Measurements from ENCODE around the gene PARD3.

The PARD3 gene

DNA sequence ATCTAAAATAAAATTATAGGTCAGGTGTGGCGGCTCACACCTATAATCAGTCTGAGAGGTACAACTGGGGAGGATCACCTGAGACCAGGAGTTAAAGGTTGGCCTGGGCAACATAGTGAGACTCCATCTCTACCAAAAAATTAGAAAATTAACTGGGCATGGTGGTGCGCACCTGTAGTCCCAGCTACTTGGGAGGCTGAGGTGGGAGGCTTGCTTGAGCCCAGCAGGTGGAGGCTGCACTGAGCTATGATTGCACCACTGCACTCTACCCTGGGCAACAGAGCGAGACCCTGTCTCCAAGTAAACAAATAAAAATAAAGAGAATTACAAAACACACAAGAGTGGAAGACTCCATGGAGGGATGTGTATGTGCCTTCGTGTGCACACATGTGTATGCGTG, 171.5 kb downstream of the PARD3 start:
- DNase-seq, result no peak

DNA sequence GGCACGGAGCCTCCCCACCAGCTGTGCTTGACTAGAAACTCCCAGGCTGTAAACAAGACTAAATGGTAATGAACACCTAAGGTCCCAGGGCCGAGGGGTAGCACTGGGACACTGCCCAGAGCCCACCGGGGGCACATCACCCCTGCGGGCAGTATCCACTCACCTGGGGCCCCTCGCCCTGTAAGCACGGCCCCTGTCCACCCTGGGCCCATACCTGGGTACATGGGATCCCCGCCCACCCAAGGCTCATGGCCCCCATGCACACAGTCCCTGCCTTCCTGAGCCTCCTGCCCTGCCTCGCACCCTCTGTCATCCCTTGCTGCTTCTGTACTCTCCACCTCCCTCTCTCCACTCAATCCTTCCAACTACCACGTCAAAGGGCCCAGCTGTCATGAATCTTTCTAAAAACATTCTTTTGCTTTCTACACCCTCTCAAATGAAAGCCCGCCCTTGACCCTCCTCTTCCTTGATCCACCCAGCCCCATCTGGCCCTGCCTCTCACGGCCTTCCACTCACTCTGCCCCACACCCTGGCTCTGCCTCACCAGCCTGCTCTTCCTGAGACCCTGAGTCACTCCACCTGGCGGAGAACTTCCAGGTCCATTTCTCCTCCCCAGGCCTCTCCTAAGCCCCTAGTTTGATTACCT, 173.1 kb downstream of the PARD3 start:
- no peak for DNase-seq

DNA sequence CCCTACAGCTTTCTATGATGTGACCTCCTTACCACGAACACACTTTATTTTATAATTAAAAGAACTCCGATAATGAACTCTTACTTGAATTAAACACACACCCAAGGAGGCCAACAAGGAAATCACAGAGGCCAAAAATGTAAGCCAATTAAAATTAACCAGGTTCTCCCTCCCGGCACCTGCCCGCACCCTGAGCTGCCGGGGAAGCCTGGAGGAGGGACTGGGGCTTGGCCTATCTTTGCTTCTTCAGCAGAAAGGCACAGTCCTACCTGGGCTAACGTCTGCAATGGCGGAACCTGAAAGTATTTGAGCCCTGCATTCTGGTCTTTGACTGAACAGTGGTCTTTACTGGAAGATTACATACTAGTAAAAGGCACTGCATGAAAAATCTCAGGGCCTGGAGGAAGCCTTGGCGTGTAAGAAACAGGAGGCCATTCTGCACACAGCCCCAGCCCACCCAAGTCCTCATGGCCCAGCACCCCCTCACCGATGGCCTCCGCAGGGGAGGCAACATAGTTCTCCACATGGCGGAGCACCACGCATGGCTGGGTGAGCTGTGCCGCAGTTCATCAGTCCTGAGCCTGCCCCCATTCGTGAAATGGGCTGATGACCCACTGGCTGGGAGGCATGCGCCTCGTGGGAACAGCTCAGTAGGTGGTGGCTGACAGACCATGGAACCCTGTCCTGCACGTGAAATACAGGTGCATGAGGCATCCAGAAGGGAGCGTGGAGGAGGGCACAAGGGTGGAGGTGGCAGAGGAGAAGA, 173.8 kb downstream of the PARD3 start:
- DNase-seq, result no peak

DNA sequence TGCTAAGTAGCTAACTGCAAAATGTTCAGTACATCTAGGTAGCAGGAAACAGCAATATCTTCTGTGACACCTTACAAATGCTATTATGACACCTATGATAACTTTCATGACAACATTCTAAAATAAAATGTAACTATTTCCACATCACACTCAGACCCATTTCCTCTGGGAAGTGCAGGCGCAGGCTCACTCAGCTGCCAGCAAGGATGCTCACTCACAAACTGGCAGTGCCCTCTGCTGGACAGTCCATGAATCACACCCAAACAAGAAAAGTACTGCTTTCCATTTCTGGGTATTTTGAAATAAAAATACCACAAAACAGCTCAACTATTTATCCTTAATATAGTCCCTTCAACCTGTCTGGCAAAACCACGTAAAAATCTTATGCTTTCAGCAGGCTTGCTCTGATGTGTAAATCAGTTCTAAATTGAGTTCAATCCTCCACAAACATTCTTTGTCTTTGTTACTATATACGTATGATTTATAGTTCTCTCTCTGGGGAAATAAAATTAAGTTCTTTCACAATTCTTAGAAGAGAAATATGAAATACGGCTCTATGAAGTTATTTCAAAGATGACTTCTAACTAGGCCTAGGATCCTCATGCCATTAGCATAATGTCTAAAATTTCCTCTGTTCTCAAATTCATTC, 176.6 kb downstream of the PARD3 start:
- peak in 1 of 2 experiments; percentile 77 for DNase-seq

GRCh38 chr10:34637418-34637911, 177.6 kb downstream of the PARD3 start:
- peak; percentile 23 to 39 for DNase-seq

DNA sequence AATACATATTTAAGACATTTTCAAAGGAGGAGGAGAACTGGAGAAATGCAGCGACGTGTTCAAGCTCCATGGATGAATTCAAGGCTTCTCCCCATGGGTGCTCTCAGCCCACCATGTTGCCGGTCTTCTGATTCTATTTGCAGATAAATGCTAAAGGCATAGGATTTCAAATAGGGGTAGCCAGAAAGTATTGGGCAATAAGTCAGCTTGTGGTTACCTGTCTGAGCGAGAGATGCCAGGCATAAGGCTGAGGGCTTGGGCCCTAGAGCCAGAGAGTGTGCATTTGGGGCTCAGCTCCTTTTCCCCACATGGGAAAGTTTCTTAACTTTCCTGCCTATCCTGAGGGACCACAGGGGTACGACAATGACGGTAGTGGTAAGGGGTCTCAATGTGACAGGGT, 180.0 kb downstream of the PARD3 start:
- DNase-seq, result no peak

DNA sequence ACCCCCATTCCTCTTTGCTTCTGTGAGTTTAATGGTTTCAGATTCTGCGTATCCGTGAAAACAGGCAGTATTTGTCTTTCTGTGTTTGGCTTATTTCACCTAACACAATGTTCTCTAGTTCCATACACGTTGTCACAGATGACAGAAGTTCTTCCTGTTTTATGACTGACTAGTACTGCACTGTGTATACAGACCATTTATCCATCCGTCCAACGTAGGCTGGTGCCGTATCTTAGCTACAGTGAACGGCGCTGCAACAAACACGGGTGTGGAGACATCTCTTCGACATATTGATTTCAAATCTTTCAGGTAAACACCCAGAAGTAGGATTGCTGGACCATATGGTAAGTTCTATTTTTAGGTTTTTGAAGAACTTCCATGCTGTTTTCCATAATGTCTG, 181.7 kb downstream of the PARD3 start:
- no peak for DNase-seq

- no peak for DNase-seq
These were observed 186.0 kb downstream of the PARD3 start for GRCh38 chr10:34629084-34629483.

GRCh38 chr10:34628174-34628796, 186.8 kb downstream of the PARD3 start:
- DNase-seq, result no peak

- DNase-seq, result no peak
These were observed 187.4 kb downstream of the PARD3 start for GRCh38 chr10:34627741-34628140.

- no peak for DNase-seq
These were observed 187.8 kb downstream of the PARD3 start for GRCh38 chr10:34627331-34627730.

- no peak for DNase-seq
These were observed 188.8 kb downstream of the PARD3 start for GRCh38 chr10:34626158-34626880.

- DNase-seq, result no peak
These were observed 190.6 kb downstream of the PARD3 start for GRCh38 chr10:34624323-34625153.

DNA sequence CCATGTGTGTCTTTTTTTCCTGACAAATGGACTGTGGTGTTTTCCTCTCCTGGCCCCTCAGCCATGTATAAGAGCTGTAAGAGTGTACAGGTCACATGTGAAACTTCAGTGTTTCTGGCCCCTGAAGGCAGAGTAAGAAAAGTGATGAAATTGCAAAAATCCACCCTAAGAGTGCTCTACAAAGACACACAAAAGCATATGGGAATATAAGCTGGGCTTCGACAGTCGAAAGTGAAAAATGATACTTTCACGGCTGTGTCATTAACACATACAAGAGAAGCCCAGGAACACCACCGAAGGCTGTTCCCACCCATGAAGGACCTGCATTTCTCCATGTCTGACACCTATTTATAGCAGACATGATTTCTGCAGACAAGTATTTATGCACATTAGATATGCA, 192.2 kb downstream of the PARD3 start:
- no peak for DNase-seq

GRCh38 chr10:34618611-34619010, 196.5 kb downstream of the PARD3 start:
- no peak for DNase-seq

GRCh38 chr10:34615770-34616169, 199.3 kb downstream of the PARD3 start:
- DNase-seq, result no peak

DNA sequence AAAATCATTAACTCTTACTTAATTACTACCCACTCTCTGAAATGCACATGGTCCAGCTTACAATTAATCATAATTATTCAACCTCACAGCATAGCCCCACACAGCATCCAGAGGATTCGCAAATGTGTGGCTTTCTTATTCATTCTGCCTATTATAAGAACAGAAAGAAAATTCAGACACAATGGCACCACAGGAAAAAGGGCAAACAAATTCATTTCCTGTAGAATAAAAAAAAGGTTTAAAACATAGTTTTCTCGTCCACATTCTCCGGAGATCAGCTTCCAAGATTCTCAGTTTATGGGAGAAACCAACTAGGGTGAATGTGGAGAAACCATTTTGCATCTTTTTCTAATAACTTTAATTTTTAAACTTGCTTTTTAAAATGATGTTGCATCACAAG, 201.6 kb downstream of the PARD3 start:
- no peak for DNase-seq

DNA sequence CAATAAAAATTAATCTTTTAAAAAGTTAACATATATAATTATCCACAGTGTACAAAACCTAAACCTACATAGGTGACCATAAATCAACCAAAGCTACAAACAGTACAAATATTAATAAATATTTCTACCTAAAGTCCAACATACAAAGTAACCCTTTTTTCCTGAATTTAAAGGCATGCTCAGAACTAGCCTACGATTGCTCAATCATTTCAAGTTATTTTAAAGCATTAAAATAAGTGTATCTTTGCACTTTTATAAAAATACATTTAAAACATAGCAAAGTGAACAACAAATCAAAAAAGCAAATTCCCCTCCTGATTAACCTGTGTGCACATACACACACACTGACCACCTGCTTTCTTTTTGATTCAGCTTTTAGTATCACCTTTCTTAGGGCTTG, 202.2 kb downstream of the PARD3 start:
- no peak for DNase-seq

DNA sequence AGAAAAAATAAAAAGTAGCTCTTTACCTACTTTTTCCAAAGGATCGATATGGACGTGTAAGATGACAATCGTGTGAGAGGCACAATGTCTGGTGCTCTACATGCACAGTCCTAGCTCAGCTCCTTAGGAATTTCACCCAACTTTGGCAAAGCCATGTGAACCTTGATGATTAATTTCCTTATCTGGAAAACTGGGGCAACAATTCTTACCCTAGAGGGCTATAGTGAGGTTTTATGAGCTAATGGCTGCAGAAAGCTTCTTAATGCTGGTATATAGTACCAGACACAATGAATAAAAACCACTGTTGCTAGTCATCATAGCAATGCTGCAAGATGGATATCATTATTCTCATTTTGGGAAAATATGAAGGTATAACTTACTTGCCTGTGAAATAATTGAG, 202.7 kb downstream of the PARD3 start:
- DNase-seq, result no peak

- no peak for DNase-seq
These were observed 205.7 kb downstream of the PARD3 start for GRCh38 chr10:34609287-34609940.

DNA sequence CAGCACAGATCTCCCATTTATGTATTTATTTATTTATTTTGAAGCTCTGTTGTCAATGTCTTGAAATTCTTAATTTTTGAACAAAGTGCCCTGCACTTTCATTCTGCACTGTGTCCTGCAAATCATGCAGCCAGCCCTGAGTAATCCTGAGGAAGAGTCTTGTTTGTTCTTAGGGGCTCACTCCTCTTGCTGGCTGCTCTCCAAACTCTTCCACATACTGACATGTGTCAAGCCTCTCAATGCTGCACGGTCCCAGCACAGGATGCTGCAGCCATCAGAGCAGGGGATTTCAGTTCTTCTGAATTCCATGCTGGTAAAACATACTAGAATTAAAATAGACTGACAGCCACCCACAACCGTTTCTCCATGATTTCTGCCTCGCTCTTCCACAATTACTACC, 207.2 kb downstream of the PARD3 start:
- peak in 1 of 2 experiments; percentile 56 for DNase-seq
